GM23338 (cell line): ENCODE results near the gene DIP2C.

Experiments
- CREB1 ChIP-seq: fragments of 250-450 bp; sonication (Bioruptor Pico); IDR thresholded peaks from 2 replicates; pipeline ENCODE4 v1.5.0; 2020; ENCODE audit warnings: low read depth, mild to moderate bottlenecking, moderate library complexity
- CTCF ChIP-seq, 2 experiments: fragments of 200-600 bp in 1 of 2; sonication (generic) in 1 of 2; conservative IDR thresholded peaks; 2 replicates each; pipeline versions ENCODE4 v1.5.1 to v1.6.1; 2016 to 2017; ENCODE audit warnings: antibody characterized with exemption in 2 of 2, low read depth in 2 of 2, mild to moderate bottlenecking in 2 of 2, moderate library complexity in 1 of 2
- ETS1 ChIP-seq: IDR thresholded peaks from 2 replicates; pipeline ENCODE4 v1.6.1; 2016; ENCODE audit warnings: antibody characterized with exemption
- EZH2 ChIP-seq: fragments of 200-600 bp; sonication (generic); IDR thresholded peaks from one replicate; pipeline ENCODE4 v1.8.0; 2017; ENCODE audit warnings: antibody characterized with exemption, mild to moderate bottlenecking, low read depth; ENCODE audit not compliant: unreplicated experiment
- EZH2phosphoT487 ChIP-seq: fragments of 200-600 bp; sonication (generic); IDR thresholded peaks from one replicate; pipeline ENCODE4 v1.8.1; 2018; ENCODE audit warnings: antibody characterized with exemption; ENCODE audit not compliant: unreplicated experiment
- NANOG ChIP-seq: IDR thresholded peaks from 2 replicates; pipeline ENCODE4 v1.6.1; 2016; ENCODE audit warnings: antibody characterized with exemption, borderline replicate concordance
- POLR2AphosphoS5 ChIP-seq: IDR thresholded peaks from 2 replicates; pipeline ENCODE4 v1.6.1; 2016; ENCODE audit warnings: antibody characterized with exemption, low read depth
- REST ChIP-seq: IDR thresholded peaks from one replicate; pipeline ENCODE4 v1.6.1; 2018; ENCODE audit warnings: antibody characterized with exemption; ENCODE audit not compliant: unreplicated experiment
- ZNF331 ChIP-seq: fragments of 250-450 bp; sonication (Bioruptor Pico); IDR thresholded peaks from 2 replicates; pipeline ENCODE4 v1.5.0; 2020; ENCODE audit warnings: low read depth, mild to moderate bottlenecking, moderate library complexity

- TF ChIP-seq REST (no peak), CTCF (conservative IDR thresholded peaks at IDR 0.05; ENCODE audit: low read depth in 2 of 2) (no peak), POLR2AphosphoS5 (no peak), NANOG (no peak), EZH2phosphoT487 (no peak), CREB1 (no peak), EZH2 (no peak), ZNF331 (CRISPR knock-in tag) (no peak), ETS1 (no peak)
Measured at GRCh38 chr10:381346-381745, 308.1 kb downstream of the DIP2C start.
